GM10266 (cell line): ENCODE results near the gene TTYH2.

Experiments
- DNase-seq: peaks from one replicate; pipeline ENCODE4 v3.0.0; 2012; ENCODE audit errors: extremely low spot score
- TF ChIP-seq, protein P1 (sequence below): IDR thresholded peaks from 2 replicates; pipeline ENCODE4 v1.5.1; 2012; ENCODE audit warnings: mild to moderate bottlenecking, low read depth; ENCODE audit not compliant: control insufficient read depth, insufficient read depth; ENCODE audit errors: missing control alignments

The TTYH2 gene

GRCh38 chr17:74267579-74267978 lies 54.2 kb downstream of the TTYH2 start:
- TF ChIP-seq, protein P1, sequence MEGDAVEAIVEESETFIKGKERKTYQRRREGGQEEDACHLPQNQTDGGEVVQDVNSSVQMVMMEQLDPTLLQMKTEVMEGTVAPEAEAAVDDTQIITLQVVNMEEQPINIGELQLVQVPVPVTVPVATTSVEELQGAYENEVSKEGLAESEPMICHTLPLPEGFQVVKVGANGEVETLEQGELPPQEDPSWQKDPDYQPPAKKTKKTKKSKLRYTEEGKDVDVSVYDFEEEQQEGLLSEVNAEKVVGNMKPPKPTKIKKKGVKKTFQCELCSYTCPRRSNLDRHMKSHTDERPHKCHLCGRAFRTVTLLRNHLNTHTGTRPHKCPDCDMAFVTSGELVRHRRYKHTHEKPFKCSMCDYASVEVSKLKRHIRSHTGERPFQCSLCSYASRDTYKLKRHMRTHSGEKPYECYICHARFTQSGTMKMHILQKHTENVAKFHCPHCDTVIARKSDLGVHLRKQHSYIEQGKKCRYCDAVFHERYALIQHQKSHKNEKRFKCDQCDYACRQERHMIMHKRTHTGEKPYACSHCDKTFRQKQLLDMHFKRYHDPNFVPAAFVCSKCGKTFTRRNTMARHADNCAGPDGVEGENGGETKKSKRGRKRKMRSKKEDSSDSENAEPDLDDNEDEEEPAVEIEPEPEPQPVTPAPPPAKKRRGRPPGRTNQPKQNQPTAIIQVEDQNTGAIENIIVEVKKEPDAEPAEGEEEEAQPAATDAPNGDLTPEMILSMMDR = no peak

DNA sequence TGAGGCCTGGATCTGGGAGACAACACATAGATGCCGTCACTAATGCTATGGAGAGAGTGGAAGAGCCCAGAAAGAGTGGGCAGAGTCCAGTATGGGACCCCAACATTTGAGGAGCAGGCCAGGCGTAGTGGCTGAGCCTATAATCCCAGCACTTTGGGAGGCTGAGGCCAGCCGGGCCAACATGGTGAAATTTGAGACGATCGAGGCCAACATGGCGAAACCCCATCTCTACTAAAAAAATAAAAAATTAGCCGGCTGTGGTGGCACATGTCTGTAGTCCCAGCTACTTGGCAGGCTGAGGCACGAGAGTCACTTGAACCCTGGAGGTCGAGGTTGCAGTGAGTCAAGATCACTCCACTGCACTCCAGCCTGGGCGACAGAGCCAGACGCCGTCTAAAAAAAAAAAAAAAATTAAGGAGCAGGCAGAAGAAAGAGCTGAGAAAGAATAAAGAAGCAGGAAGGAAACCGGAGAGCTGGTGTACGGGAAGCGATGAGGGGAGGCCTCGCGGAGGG lies 54.7 kb downstream of the TTYH2 start:
- no peak for DNase-seq
- TF ChIP-seq, protein P1 = no peak

More at GRCh38 chr17:74267579-74267978, 54.2 kb downstream of the TTYH2 start:
- DNase-seq = no peak

GRCh38 chr17:74268558-74268957 lies 55.2 kb downstream of the TTYH2 start:
- TF ChIP-seq, protein P1 = no peak
- no peak for DNase-seq

GRCh38 chr17:74270333-74270732 lies 57.0 kb downstream of the TTYH2 start:
- TF ChIP-seq, protein P1 = no peak
- DNase-seq = no peak

DNA sequence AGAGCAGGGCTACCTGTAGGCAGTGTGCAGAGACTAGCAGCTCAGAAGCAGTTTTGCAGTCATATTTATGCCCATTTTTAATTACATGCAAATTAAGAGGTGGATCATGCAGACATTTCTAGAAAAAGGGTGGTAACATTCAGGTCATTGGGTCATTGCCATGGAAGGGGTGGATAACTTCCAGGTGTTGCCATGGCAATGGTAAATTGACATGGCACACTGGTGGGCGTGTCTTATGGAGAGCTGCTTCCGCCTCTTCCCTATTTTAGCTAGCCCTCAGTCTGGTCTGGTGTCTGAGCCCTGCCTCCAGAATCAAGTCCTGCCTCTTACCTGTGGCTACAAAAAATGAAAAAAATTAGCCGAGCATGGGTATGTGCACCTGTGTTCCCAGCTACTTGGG lies 57.9 kb downstream of the TTYH2 start:
- TF ChIP-seq, protein P1 = no peak
- DNase-seq = no peak

- DNase-seq = no peak
- TF ChIP-seq, protein P1 = no peak
Measured at GRCh38 chr17:74271901-74272561, 58.7 kb downstream of the TTYH2 start.

GRCh38 chr17:74272731-74273201 lies 59.4 kb downstream of the TTYH2 start:
- TF ChIP-seq, protein P1 = no peak
- DNase-seq = no peak
